Brain microvascular endothelial cell (primary cell): ENCODE measurements around the gene PIGA.

Experiments
- DNase-seq: peaks from one replicate; pipeline ENCODE4 v3.0.0-alpha.2; 2020
- H3K27ac ChIP-seq: fragments of 250-450 bp; sonication (Bioruptor Pico); 2 replicates; pipeline ENCODE4 v1.5.1; 2020; ENCODE audit warnings: mild to moderate bottlenecking, moderate library complexity
- H3K27me3 ChIP-seq: fragments of 250-450 bp; sonication (Bioruptor Pico); replicated peaks from 2 replicates; pipeline ENCODE4 v1.5.1; 2020; ENCODE audit warnings: mild to moderate bottlenecking
- H3K36me3 ChIP-seq: fragments of 250-450 bp; sonication (Bioruptor Pico); replicated peaks from 2 replicates; pipeline ENCODE4 v1.5.1; 2020; ENCODE audit warnings: mild to moderate bottlenecking
- H3K4me3 ChIP-seq: 2 replicates; pipeline ENCODE4 v1.5.1; 2011; ENCODE audit warnings: low read depth, mild to moderate bottlenecking, control low read depth, low read length, moderate library complexity
- CTCF ChIP-seq: IDR thresholded peaks from 2 replicates; pipeline ENCODE4 v1.5.1; 2011; ENCODE audit warnings: low read depth, mild to moderate bottlenecking, moderate library complexity, low read length, control low read depth, inconsistent platforms; ENCODE audit errors: missing control alignments
- in situ Hi-C: cut with HindIII; loops from 2 replicates; pipeline ENCODE4 v1.10.0; 2017; ENCODE audit warnings: low sequenced_read_pairs, low pct_ligation_motif_present

The PIGA gene

DNA sequence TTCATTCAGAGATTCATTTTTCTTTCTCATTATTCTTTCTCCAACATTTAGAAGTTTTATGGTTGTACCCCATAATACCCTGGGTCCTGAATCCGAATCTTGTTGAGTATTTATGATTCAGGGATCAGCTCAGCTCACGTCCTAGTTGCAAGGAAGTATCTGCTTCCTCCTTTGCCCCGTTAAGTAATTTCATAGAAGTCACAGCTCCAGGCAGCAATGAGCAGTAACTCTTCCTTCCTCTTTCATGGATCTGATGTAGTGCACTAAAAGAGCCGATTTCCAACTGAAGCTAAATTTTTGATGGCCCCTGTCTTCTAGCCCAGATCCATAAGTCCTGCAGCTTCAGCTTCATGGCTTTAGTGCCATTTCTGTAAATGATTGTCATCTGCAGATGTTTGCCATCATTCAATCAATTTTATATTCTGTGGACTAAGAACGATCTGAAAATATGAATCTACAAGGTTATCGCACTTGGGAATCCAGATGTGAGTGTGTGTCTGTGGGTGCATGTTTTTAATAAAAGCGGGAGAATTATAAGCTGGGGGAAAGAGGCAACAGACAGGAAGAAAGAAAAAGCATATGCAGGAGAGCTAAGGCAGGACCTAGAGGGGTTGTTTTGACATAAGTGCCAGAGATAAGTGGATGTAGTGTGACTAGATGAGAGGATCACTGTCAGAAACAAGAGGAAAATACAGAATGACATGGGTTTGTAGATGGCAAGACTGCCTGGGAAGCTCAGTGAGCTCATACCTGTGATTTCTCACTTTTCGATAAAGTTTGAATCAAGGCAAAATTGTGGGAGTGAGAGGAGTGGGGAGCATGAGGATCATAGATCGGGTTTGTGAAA is 31.4 kb upstream of the PIGA start:
- Histone ChIP-seq H3K4me3 (no peak overlapping the region), H3K27ac (no peak overlapping the region), H3K36me3 (no peaks in the 10 kb centered on the region), H3K27me3 (no peaks in the 10 kb centered on the region)
- no peak for TF ChIP-seq CTCF
- no peak for DNase-seq
- in situ Hi-C loops, result no loop called here

DNA sequence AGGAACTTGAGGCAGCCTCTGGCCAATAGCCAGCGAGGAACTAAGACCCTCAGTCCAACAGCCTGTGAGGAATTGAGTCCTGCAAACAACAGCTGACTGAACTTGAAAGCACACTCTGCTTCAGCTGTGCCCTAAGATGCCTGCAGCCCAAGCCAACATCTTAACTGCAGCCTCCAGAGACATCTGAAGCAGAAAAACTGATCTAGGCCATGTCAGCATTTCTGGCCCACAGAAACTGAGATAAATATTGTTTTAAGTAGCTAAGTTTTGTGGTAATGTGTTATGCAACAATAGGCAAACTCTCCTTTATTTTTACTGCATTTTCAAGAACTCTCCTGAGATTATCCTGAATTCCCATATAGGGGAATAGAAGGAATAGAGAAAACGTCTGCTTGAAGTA is 24.4 kb upstream of the PIGA start:
- Histone ChIP-seq H3K27me3 (no peaks in the 10 kb centered on the region), H3K4me3 (no peak overlapping the region), H3K36me3 (no peaks in the 10 kb centered on the region), H3K27ac (no peak overlapping the region)
- in situ Hi-C loops, result no loop called here
- no peak for DNase-seq
- TF ChIP-seq CTCF, result no peak

DNA sequence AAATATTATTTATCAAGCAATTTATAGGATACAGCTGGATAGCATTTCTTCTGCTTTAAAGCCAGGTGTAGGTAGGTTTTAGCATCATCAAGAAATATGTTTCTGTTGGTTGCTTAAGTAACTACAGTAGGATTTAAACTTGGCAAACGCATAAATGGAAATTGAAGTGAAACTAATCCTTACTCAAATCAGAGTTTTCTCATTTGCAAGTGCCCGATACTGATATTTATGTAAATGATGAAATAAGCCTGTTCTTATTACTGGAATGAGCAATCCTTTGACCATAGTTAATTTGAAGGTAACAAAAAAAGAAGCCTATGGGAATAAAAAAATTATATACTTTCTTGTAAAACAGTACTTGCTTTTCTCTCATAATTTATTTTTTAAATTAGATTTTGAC is 23.2 kb upstream of the PIGA start:
- no peak for DNase-seq
- Histone ChIP-seq H3K4me3 (no peak overlapping the region), H3K36me3 (no peaks in the 10 kb centered on the region), H3K27ac (no peak overlapping the region), H3K27me3 (no peaks in the 10 kb centered on the region)
- in situ Hi-C loops, result no loop called here
- no peak for TF ChIP-seq CTCF

GRCh38 chrX:15356444-15356843 is 21.1 kb upstream of the PIGA start:
- Histone ChIP-seq H3K4me3 (no peak overlapping the region), H3K27ac (no peak overlapping the region), H3K27me3 (no peaks in the 10 kb centered on the region), H3K36me3 (no peaks in the 10 kb centered on the region)
- in situ Hi-C loops, result no loop called here
- TF ChIP-seq CTCF, result no peak
- no peak for DNase-seq

- Histone ChIP-seq H3K27ac (no peak overlapping the region), H3K27me3 (no peaks in the 10 kb centered on the region), H3K36me3 (no peaks in the 10 kb centered on the region), H3K4me3 (no peak overlapping the region)
- TF ChIP-seq CTCF, result no peak
- DNase-seq, result no peak
- in situ Hi-C loops, result no loop called here
Observed at GRCh38 chrX:15350329-15350996, 15.1 kb upstream of the PIGA start.
